Naive thymus-derived CD4-positive, alpha-beta T cell (primary cell): ENCODE measurements around the gene CALM1. TPM values are rescaled to one million over a fixed set of nuclear protein-coding genes. Genes with fewer than 3 reads are reported as not detected.

Source experiments
- ATAC-seq: fragments of 150-1000 bp; cut with Tn5 transposase; 2 replicates; pipeline ENCODE4 v1.10.0; 2021; ENCODE audit warnings: mild to moderate bottlenecking, moderate library complexity
- CTCF ChIA-PET: fragments of 350-600 bp; sonication (Branson Sonifier 250); formaldehyde crosslinking; loops from one replicate; lab custom pipeline; 2021; ENCODE audit warnings: antibody characterized with exemption; lab: Charles Lee
- POLR2A ChIA-PET: fragments of 350-600 bp; sonication (Branson Sonifier 250); formaldehyde crosslinking; loops from one replicate; lab custom pipeline; 2021; ENCODE audit warnings: antibody characterized with exemption, inconsistent platforms; lab: Charles Lee
- DNase-seq, 9 donors: peaks; one replicate each; pipeline versions ENCODE4 v3.0.0 to v3.0.0-alpha.2; 2020 to 2022; ENCODE audit warnings: mixed read lengths in 1 of 9
- H3K27ac ChIP-seq: one replicate; pipeline ENCODE4 v1.7.0; 2013; ENCODE audit warnings: mild to moderate bottlenecking, low read depth, low read length, moderate library complexity
- H3K27me3 ChIP-seq, 2 donors: one replicate each; pipeline ENCODE4 v1.7.0; 2013; ENCODE audit warnings: low read length in 2 of 2, mild to moderate bottlenecking in 2 of 2, moderate library complexity in 2 of 2; ENCODE audit not compliant: control insufficient read depth in 2 of 2, insufficient read depth in 2 of 2
- H3K36me3 ChIP-seq, 3 experiments: 1 replicate in 2 of 3; 2 replicates in 1 of 3; pipeline ENCODE4 v1.7.0; 2013; ENCODE audit warnings: low read length in 3 of 3, mild to moderate bottlenecking in 3 of 3, moderate library complexity in 1 of 3; ENCODE audit not compliant: insufficient read depth in 3 of 3, control insufficient read depth in 2 of 3
- H3K4me1 ChIP-seq, 2 donors: one replicate each; pipeline ENCODE4 v1.7.0; 2013; ENCODE audit warnings: low read length in 2 of 2, mild to moderate bottlenecking in 2 of 2, moderate library complexity in 1 of 2; ENCODE audit not compliant: control insufficient read depth in 2 of 2, insufficient read depth in 2 of 2
- H3K4me3 ChIP-seq: 2 replicates; pipeline ENCODE4 v1.7.0; 2013; ENCODE audit warnings: mild to moderate bottlenecking, low read length
- H3K9me3 ChIP-seq, 3 experiments: 1 replicate in 2 of 3; 2 replicates in 1 of 3; pipeline ENCODE4 v1.7.0; 2013; ENCODE audit warnings: low read length in 3 of 3; ENCODE audit not compliant: control insufficient read depth in 2 of 3
- H3K27ac Mint-ChIP-seq, 9 donors: one replicate each; pipeline ENCODE4 v1.8.0; 2020 to 2022; ENCODE audit warnings: mixed read lengths in 9 of 9, mild to moderate bottlenecking in 8 of 9, moderate library complexity in 5 of 9, inconsistent platforms in 2 of 9
- H3K27me3 Mint-ChIP-seq, 5 donors: one replicate each; pipeline ENCODE4 v1.8.0; 2021 to 2022; ENCODE audit warnings: mixed read lengths in 5 of 5, mild to moderate bottlenecking in 1 of 5
- H3K36me3 Mint-ChIP-seq, 5 donors: one replicate each; pipeline ENCODE4 v1.8.0; 2020 to 2022; ENCODE audit warnings: mixed read lengths in 5 of 5, mild to moderate bottlenecking in 3 of 5, inconsistent platforms in 1 of 5
- H3K4me1 Mint-ChIP-seq, 7 donors: one replicate each; pipeline ENCODE4 v1.8.0; 2020 to 2022; ENCODE audit warnings: mixed read lengths in 7 of 7, mild to moderate bottlenecking in 3 of 7, inconsistent platforms in 1 of 7
- H3K4me3 Mint-ChIP-seq, 10 donors: one replicate each; pipeline ENCODE4 v1.8.0; 2020 to 2022; ENCODE audit warnings: mild to moderate bottlenecking in 10 of 10, mixed read lengths in 10 of 10, moderate library complexity in 6 of 10, inconsistent platforms in 2 of 10
- H3K9me3 Mint-ChIP-seq, 11 donors: one replicate each; pipeline ENCODE4 v1.8.0; 2020 to 2022; ENCODE audit warnings: mixed read lengths in 11 of 11, mild to moderate bottlenecking in 4 of 11, inconsistent platforms in 1 of 11, moderate library complexity in 1 of 11
- intact Hi-C, 2 donors: fragments of 100-400 bp; cut with micrococcal nuclease; formaldehyde crosslinking; loops; one replicate each; pipeline ENCODE4 v1.15.1; 2023
- polyA plus RNA-seq, 2 donors: library from polyadenylated mRNA; unstranded; fragments of 300-500 nt; fragmentation: Illumina TruSeq; gene quantifications; one replicate each; pipeline ENCODE4 v1.2.3, GENCODE V29; 2021
- total RNA-seq, 6 experiments: library from RNA in 5 of 6; stranded (reverse) in 5 of 6; gene quantifications; 1 replicate in 5 of 6; 2 replicates in 1 of 6; pipeline ENCODE4 v1.2.3 and lab custom pipeline; 2021 to 2026

The CALM1 gene
- total and polyA plus RNA-seq, 7 experiments from 2014 or later = 611 to 2,295 (median 699) TPM

DNA sequence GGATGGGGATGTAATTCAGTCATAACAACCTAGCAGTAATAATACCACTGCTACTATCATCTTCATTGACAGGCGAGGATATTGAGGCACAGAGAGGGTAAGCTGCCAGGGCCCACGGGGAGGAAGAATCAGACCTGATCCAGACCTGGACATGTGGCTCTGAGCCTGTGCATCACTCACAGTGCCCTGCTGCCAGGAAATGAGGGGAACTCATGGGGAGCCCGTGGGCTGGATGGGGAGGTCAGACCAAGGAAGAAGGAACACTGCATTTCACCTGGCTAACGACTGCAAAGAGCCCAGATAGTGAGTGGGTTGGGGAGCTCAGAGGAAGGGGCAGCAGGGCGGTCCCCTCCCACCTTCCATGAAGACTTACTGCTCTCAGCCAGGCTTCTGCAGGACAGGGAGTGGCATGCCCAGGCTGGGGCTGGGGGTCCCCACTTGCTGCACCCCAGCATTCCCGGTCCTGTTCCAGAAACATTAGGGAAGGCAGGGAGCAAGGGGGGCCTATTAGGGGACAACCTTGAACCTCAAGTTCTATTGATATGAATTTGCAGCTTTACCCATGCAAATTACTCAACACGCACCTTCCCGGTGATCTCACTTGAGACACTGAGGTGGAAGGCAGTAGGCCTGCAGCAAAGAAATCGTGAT is 37.7 kb downstream of the CALM1 start:
- H3K4me3 ChIP-seq = no peak overlapping the region
- no peaks in the 10 kb centered on the region for H3K36me3 Mint-ChIP-seq
- H3K4me3 Mint-ChIP-seq = no peak overlapping the region
- POLR2A ChIA-PET = no interaction called here
- no peak overlapping the region for H3K27ac Mint-ChIP-seq
- intact Hi-C loops = no loop called here
- H3K9me3 ChIP-seq = no peaks in the 10 kb centered on the region
- no peaks in the 10 kb centered on the region for H3K27me3 ChIP-seq
- no peaks in the 10 kb centered on the region for H3K36me3 ChIP-seq
- H3K27me3 Mint-ChIP-seq = no peaks in the 10 kb centered on the region
- H3K27ac ChIP-seq = no peak overlapping the region
- H3K9me3 Mint-ChIP-seq = no peaks in the 10 kb centered on the region
- CTCF ChIA-PET = no interaction called here
- no peak for ATAC-seq
- H3K4me1 ChIP-seq = no peaks in the 10 kb centered on the region
- no peak for DNase-seq
- H3K4me1 Mint-ChIP-seq = no peaks in the 10 kb centered on the region

DNA sequence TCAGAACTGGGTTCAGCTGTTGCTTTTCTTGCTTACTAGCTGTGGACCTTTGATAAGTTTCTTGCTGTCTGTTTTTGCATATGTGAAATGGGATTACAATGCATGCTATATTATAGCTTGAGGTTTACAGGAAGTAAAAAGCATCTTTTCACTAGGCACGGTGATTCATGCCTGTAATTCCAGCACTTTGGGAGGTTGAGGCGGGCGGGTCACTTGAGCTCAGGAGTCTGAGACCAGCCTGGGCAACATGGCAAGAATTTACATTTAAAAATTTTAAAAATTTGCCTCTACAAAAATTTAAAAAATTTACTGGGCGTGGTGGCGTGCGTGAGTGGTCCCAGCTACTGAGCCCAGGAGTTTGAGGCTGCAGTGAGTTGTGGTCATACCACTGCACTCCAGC is 42.0 kb downstream of the CALM1 start:
- DNase-seq (no peak), ATAC-seq (no peak)
- H3K36me3 Mint-ChIP-seq = no peaks in the 10 kb centered on the region
- Histone ChIP-seq H3K9me3 (no peaks in the 10 kb centered on the region), H3K4me1 (no peaks in the 10 kb centered on the region), H3K4me3 (no peak overlapping the region), H3K36me3 (no peaks in the 10 kb centered on the region), H3K27me3 (no peaks in the 10 kb centered on the region), H3K27ac (no peak overlapping the region)
- intact Hi-C loops = no loop called here
- H3K4me3 Mint-ChIP-seq = no peak overlapping the region
- no peak overlapping the region for H3K27ac Mint-ChIP-seq
- no peaks in the 10 kb centered on the region for H3K9me3 Mint-ChIP-seq
- peaks cover 0 to 3% (median 0%) of the 10 kb centered on the region in 7 donors for H3K4me1 Mint-ChIP-seq
- POLR2A ChIA-PET = interaction anchor here (0.7 kb wide), 1 partner anchor 212 kb away, joined by 5 read pairs; no protein-coding TSS in a partner anchor
- H3K27me3 Mint-ChIP-seq = peaks cover 0 to 5% (median 0%) of the 10 kb centered on the region in 5 donors
- CTCF ChIA-PET = no interaction called here

DNA sequence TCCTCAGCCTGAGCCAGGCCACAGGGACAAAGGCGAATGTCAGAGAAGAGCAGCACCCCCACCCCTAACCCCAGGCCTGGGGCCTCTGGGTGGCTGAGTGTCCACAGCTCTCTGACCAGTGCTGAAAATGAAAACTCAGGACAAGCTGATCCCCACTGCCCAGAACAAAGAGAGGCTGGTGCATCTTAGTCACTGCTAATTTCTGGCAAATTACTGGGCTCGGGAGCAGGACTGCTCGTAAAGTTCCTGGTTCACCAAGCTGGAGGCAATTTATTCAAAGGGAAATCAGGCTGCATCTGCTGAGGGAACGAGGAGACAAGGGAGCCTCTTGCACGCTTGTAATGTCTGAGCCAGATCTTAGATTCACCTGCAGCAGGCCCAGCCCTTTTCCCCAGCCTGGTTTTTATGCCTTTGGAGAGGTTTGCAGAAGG is 43.2 kb downstream of the CALM1 start:
- Histone ChIP-seq H3K36me3 (no peaks in the 10 kb centered on the region), H3K27ac (no peak overlapping the region), H3K9me3 (no peaks in the 10 kb centered on the region), H3K4me1 (no peaks in the 10 kb centered on the region), H3K27me3 (no peaks in the 10 kb centered on the region), H3K4me3 (no peak overlapping the region)
- Mint-ChIP-seq H3K27ac (no peak overlapping the region), H3K9me3 (no peaks in the 10 kb centered on the region), H3K4me1 (peaks cover 0 to 7% (median 0%) of the 10 kb centered on the region in 7 donors), H3K27me3 (peaks cover 0 to 5% (median 0%) of the 10 kb centered on the region in 5 donors), H3K4me3 (no peak overlapping the region), H3K36me3 (no peaks in the 10 kb centered on the region)
- intact Hi-C loops = no loop called here
- POLR2A ChIA-PET = no interaction called here
- CTCF ChIA-PET = no interaction called here
- ATAC-seq = no peak
- no peak for DNase-seq

DNA sequence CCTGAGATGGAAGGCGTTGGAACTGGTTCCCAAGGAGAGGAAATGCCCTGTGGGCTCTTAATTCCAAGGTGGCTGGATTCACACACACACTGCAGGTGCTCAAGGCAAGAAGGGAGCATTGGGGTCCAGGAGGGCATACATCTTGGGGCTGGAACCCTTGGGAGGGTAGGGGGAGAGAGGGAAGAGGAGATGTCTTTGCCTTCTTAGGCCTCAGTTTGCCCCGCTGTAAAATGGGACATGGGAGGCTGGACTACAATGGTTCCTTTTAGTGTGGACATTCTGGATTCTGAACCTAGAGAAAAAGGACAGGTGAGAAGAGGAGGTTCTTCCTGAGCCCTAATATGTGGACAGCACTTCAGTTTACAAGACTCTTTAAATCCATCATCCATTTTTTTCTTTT is 43.8 kb downstream of the CALM1 start:
- DNase-seq (no peak), ATAC-seq (no peak)
- Histone ChIP-seq H3K27ac (no peak overlapping the region), H3K9me3 (no peaks in the 10 kb centered on the region), H3K4me3 (no peak overlapping the region), H3K36me3 (no peaks in the 10 kb centered on the region), H3K4me1 (no peaks in the 10 kb centered on the region), H3K27me3 (no peaks in the 10 kb centered on the region)
- Mint-ChIP-seq H3K4me3 (no peak overlapping the region), H3K9me3 (peaks cover 0 to 2% (median 0%) of the 10 kb centered on the region in 11 donors), H3K4me1 (peaks cover 0 to 7% (median 0%) of the 10 kb centered on the region in 7 donors), H3K27me3 (peaks cover 0 to 5% (median 0%) of the 10 kb centered on the region in 5 donors), H3K36me3 (no peaks in the 10 kb centered on the region), H3K27ac (no peak overlapping the region)
- POLR2A ChIA-PET = no interaction called here
- CTCF ChIA-PET = no interaction called here
- intact Hi-C loops = no loop called here

DNA sequence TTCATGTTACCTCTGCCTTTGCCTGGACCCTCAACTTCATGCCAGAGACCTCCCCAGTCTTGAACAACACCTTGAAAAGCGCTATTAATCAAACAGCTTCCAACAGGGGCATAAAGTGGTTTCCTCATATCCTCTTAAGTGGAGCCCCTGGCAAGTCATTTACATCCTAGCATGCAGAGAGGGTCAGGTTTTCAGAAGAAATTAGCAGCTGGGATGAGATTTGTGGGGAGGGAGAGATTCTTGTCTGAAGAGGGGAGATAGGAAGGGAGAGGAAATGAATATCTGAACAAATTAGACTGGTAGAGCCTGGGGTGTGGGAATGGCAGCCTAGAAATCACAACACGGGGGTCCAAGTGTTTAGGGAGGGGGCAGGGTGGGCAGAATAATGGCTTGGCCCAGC is 45.6 kb downstream of the CALM1 start:
- no peak overlapping the region for H3K4me3 ChIP-seq
- H3K27ac ChIP-seq = no peak overlapping the region
- peaks cover 0 to 5% (median 0%) of the 10 kb centered on the region in 5 donors for H3K27me3 Mint-ChIP-seq
- H3K9me3 ChIP-seq = no peaks in the 10 kb centered on the region
- POLR2A ChIA-PET = no interaction called here
- ATAC-seq = no peak
- no peak overlapping the region for H3K27ac Mint-ChIP-seq
- intact Hi-C loops = no loop called here
- no peaks in the 10 kb centered on the region for H3K4me1 ChIP-seq
- no peaks in the 10 kb centered on the region for H3K27me3 ChIP-seq
- H3K36me3 ChIP-seq = no peaks in the 10 kb centered on the region
- peaks cover 0 to under 1% (median 0%) of the 10 kb centered on the region in 5 donors for H3K36me3 Mint-ChIP-seq
- peaks cover 0 to 7% (median 0%) of the 10 kb centered on the region in 7 donors for H3K4me1 Mint-ChIP-seq
- CTCF ChIA-PET = no interaction called here
- peaks cover 0 to 3% (median 0%) of the 10 kb centered on the region in 11 donors for H3K9me3 Mint-ChIP-seq
- H3K4me3 Mint-ChIP-seq = no peak overlapping the region
- no peak for DNase-seq

DNA sequence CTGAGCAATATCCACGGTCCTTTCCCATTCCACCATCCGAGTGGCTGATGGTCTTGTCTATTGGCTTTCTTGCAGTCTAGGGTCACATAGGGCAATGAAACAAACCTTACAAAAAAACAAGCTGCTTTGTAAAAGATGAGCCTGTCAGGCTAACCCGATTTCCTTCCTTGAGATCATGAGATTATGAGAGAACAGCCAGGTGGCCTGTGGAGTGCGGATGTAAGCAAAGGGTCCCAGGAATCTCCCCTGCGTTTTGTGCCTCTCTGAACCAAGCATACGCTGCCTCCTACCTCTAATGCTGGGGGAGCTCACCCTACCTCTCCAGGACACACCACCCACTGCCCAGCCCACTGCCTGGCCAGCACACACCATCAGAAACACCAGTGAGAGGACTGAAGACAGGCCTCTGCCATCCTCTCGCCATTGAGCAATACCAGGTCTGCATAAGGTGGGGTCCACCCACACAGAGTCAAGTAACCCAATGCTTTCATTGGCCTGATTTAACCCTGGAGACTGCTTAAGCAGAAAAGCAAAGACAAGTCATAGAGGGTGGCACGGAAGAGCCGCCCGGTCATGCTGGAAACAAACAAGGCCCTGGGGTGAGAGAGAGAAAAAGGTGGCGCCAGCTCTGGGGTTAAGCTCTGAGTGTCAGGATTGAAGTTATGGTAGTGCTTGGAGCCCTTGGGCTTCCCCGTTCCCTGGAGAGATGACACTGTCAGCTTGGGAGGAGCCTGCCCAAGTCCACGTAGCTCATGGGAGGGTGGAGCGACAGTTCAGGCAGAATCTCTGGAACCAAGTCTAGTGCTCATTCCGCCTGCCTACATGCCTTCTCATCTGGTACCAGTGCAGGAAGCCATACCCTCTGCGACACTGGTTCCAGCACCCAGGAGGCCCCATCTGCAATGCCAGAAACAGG is 46.6 kb downstream of the CALM1 start:
- Histone ChIP-seq H3K4me3 (no peak overlapping the region), H3K4me1 (no peaks in the 10 kb centered on the region), H3K36me3 (no peaks in the 10 kb centered on the region), H3K27ac (no peak overlapping the region), H3K27me3 (no peaks in the 10 kb centered on the region), H3K9me3 (no peaks in the 10 kb centered on the region)
- Mint-ChIP-seq H3K27ac (peak overlapping the region in 2 of 9 donors; percentile 20 to 28), H3K4me1 (peaks cover 0 to 7% (median 0%) of the 10 kb centered on the region in 7 donors), H3K9me3 (peaks cover 0 to 7% (median 2%) of the 10 kb centered on the region in 11 donors), H3K4me3 (no peak overlapping the region), H3K27me3 (peaks cover 0 to 6% (median 3%) of the 10 kb centered on the region in 5 donors), H3K36me3 (peaks cover 0 to 3% (median 0%) of the 10 kb centered on the region in 5 donors)
- peak in 1 of 9 donors; percentile 2 for DNase-seq
- intact Hi-C loops = no loop called here
- no peak for ATAC-seq
- ChIA-PET POLR2A (no interaction called here), CTCF (no interaction called here)
